Measurements from ENCODE around the gene OLIG1.

The OLIG1 gene

DNA sequence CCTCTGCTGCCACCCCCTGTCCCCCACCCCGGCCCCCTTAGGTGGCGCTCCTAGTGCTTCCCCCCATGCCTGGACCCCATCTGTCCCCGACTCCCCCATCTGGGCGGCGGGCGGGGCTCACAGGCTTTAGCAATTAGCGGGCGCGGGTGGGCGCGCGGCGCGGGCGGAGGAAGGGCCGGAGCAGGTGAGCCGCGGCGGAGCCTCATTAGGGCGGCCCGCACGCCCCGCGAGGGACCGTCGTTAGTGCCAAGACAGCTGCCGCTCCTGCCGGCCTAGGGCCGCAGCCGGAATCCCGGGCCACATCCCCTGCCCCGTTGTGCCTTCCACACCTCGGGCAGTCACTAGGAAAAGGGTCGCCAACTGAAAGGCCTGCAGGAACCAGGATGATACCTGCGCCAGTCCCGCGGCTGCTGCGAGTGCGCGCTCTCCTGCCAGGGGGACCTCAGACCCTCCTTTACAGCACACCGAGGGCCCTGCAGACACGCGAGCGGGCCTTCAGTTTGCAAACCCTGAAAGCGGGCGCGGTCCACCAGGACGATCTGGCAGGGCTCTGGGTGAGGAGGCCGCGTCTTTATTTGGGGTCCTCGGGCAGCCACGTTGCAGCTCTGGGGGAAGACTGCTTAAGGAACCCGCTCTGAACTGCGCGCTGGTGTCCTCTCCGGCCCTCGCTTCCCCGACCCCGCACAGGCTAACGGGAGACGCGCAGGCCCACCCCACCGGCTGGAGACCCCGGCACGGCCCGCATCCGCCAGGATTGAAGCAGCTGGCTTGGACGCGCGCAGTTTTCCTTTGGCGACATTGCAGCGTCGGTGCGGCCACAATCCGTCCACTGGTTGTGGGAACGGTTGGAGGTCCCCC lies 36.6 kb upstream of the OLIG1 start:
- Histone ChIP-seq H3K4me3 (ENCODE audit: low read depth, low read length) (no peak overlapping the region), H3K27ac (no peak overlapping the region), H3K27me3 (replicated peaks) (peaks cover 64% of the 10 kb centered on the region), H3K36me3 (replicated peaks) (no peaks in the 10 kb centered on the region)
- no peak for DNase-seq
- in situ Hi-C loops (cut with HindIII; ENCODE audit: low pct_ligation_motif_present, low sequenced_read_pairs), result no loop called here
- TF ChIP-seq, protein P1, sequence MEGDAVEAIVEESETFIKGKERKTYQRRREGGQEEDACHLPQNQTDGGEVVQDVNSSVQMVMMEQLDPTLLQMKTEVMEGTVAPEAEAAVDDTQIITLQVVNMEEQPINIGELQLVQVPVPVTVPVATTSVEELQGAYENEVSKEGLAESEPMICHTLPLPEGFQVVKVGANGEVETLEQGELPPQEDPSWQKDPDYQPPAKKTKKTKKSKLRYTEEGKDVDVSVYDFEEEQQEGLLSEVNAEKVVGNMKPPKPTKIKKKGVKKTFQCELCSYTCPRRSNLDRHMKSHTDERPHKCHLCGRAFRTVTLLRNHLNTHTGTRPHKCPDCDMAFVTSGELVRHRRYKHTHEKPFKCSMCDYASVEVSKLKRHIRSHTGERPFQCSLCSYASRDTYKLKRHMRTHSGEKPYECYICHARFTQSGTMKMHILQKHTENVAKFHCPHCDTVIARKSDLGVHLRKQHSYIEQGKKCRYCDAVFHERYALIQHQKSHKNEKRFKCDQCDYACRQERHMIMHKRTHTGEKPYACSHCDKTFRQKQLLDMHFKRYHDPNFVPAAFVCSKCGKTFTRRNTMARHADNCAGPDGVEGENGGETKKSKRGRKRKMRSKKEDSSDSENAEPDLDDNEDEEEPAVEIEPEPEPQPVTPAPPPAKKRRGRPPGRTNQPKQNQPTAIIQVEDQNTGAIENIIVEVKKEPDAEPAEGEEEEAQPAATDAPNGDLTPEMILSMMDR (IDR thresholded peaks at IDR 0.05; ENCODE audit: low read depth, low read length, missing control alignments), result no peak

DNA sequence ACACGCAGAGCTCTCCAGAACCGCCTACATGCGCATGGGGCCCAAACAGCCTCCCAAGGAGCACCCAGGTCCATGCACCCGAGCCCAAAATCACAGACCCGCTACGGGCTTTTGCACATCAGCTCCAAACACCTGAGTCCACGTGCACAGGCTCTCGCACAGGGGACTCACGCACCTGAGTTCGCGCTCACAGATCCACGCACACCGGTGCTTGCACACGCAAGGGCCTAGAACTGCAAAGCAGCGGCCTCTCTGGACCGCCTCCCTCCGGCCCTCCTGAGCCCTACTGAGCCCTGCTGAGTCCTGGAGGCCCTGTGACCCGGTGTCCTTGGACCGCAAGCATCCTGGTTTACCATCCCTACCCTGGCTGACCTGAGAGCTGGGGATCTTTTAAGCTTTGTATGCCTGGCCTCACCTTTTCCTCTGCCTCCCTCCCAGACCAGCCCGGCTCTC lies 36.0 kb upstream of the OLIG1 start:
- H3K27ac ChIP-seq, result no peak overlapping the region
- no peaks in the 10 kb centered on the region for H3K36me3 ChIP-seq (replicated peaks)
- no peak overlapping the region for H3K4me3 ChIP-seq (ENCODE audit: low read depth, low read length)
- H3K27me3 ChIP-seq (replicated peaks), result peaks cover 57% of the 10 kb centered on the region
- TF ChIP-seq, protein P1 (IDR thresholded peaks at IDR 0.05; ENCODE audit: low read depth, low read length, missing control alignments), result no peak
- in situ Hi-C loops (cut with HindIII; ENCODE audit: low pct_ligation_motif_present, low sequenced_read_pairs), result no loop called here
- DNase-seq, result no peak

DNA sequence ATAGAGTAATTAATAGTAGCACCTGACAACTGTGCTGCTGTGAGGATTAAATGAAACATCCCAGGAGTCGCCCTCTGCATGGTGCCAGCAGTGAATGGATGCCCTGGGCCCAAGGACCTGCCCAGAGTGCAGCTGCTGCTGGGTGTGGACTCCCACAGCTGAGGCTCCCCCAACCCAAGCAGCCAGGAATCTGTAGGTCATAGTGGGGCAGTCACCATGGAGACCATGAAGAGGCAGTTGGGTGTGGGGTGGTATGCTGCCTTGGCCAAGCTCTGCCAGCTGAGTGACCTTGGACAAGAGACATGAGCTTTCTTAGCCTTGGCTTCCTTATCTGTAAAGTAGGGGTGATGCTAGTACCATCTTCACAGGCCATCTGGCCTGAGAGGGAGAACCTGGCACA lies 34.8 kb upstream of the OLIG1 start:
- no peak for DNase-seq
- TF ChIP-seq, protein P1 (IDR thresholded peaks at IDR 0.05; ENCODE audit: low read depth, low read length, missing control alignments), result no peak
- in situ Hi-C loops (cut with HindIII; ENCODE audit: low pct_ligation_motif_present, low sequenced_read_pairs), result no loop called here
- H3K27ac ChIP-seq, result no peak overlapping the region
- no peaks in the 10 kb centered on the region for H3K36me3 ChIP-seq (replicated peaks)
- no peak overlapping the region for H3K4me3 ChIP-seq (ENCODE audit: low read depth, low read length)
- peaks cover 46% of the 10 kb centered on the region for H3K27me3 ChIP-seq (replicated peaks)

DNA sequence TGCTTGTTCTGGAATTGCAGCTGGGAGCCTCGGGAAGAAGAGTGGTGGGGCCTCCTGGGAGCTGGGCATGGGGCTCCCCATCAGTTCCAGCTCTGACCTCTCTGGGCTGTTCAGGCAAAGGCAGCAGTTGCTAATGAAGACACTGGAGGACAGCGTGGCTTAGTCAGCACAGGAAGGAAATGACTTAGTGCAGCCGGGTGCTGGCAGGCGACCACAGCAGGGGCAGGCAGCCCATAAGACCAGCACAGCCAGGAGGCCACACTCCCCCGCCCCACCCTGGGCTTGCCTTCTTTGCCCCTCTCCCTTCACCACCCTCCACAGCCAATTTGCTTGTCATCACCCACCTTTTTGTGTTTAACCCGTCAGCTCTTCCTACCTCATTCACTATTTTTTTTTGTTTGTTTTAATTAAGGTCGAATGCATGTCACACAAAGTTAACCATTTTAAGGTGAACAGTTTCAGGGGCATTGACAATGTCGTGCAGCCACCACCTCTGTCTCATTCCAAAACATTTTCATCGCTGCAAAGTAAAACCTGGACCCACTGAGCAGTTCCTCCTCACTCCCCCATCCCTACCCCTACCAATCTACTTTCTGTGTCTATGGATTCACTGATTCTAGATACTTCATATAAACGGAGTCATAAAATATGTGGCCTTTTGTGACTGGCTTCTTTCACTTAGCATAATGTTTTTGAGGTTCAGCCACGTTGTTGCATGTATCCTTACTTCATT lies 33.3 kb upstream of the OLIG1 start:
- DNase-seq, result peak; percentile 55
- TF ChIP-seq, protein P1 (IDR thresholded peaks at IDR 0.05; ENCODE audit: low read depth, low read length, missing control alignments), result no peak
- Histone ChIP-seq H3K27ac (no peak overlapping the region), H3K36me3 (replicated peaks) (no peaks in the 10 kb centered on the region), H3K27me3 (replicated peaks) (peaks cover 31% of the 10 kb centered on the region), H3K4me3 (ENCODE audit: low read depth, low read length) (no peak overlapping the region)
- in situ Hi-C loops (cut with HindIII; ENCODE audit: low pct_ligation_motif_present, low sequenced_read_pairs), result no loop called here

DNA sequence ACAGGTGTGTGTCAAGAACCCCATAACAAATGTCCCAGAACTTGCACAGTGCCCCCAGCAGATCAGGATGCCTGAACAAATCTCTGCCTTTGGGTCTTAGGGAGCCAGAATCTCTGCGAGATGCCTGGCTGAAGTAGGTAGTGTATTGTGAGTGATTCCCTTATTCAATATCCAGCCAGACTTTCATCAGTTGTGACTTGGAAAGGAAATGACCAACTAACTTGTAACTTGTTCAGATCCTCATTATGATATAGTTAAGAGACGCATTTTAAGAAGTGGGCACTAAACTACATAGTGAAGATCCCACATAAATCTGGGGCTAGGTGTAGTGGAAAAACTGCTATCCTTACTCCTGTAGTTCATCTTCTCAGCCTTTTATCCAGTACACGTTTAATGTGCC lies 32.4 kb upstream of the OLIG1 start:
- in situ Hi-C loops (cut with HindIII; ENCODE audit: low pct_ligation_motif_present, low sequenced_read_pairs), result no loop called here
- peaks cover 22% of the 10 kb centered on the region for H3K27me3 ChIP-seq (replicated peaks)
- no peak for DNase-seq
- H3K4me3 ChIP-seq (ENCODE audit: low read depth, low read length), result no peak overlapping the region
- no peaks in the 10 kb centered on the region for H3K36me3 ChIP-seq (replicated peaks)
- TF ChIP-seq, protein P1 (IDR thresholded peaks at IDR 0.05; ENCODE audit: low read depth, low read length, missing control alignments), result no peak
- no peak overlapping the region for H3K27ac ChIP-seq

Measured in brain microvascular endothelial cell (primary cell).